Mucosa of stomach (tissue), 1 donor: Measurements from ENCODE around the gene PLSCR1.
"Not testable (repeated sequence)": the region's sequence is repeated elsewhere in the genome, so short reads cannot be mapped to it uniquely, and the experiment has no call there.

Source experiments
- H3K27me3 ChIP-seq: one replicate; pipeline ENCODE4 v1.7.0; 2013; ENCODE audit warnings: mild to moderate bottlenecking, low read length; ENCODE audit not compliant: control insufficient read depth, insufficient read depth
- H3K36me3 ChIP-seq: one replicate; pipeline ENCODE4 v1.7.0; 2013; ENCODE audit warnings: low read length; ENCODE audit not compliant: control insufficient read depth, insufficient read depth
- H3K4me1 ChIP-seq: one replicate; pipeline ENCODE4 v1.7.0; 2013; ENCODE audit warnings: mild to moderate bottlenecking, low read length; ENCODE audit not compliant: control insufficient read depth, insufficient read depth
- H3K4me3 ChIP-seq: one replicate; pipeline ENCODE4 v1.7.0; 2013; ENCODE audit warnings: low read length
- H3K9ac ChIP-seq: one replicate; pipeline ENCODE4 v1.7.0; 2013; ENCODE audit warnings: mild to moderate bottlenecking, low read length, moderate library complexity
- H3K9me3 ChIP-seq: one replicate; pipeline ENCODE4 v1.7.0; 2013; ENCODE audit warnings: mild to moderate bottlenecking, low read length, moderate library complexity; ENCODE audit not compliant: control insufficient read depth
- donor health status: Pancreatic carcinoma.

PLSCR1 gene

DNA sequence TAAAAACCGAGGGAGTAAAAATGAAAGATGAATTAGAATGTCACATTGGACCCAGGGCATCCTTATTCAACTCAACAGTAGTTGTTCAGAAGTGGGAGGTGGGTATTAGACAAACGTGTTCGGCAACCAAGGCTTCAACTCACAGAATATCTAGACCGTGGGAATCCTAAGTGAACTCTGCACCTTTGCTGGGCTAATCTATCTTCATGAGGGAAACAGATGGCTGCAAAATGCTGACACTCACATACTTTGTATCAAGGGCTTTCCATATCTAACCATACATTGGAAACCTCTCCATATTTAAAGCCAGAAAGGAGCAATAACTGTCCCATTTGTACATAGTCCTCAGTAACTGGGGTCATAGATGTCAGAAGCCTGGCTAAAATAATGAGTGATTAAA is 20.9 kb downstream of the PLSCR1 start:
- no peak overlapping the region for H3K9ac ChIP-seq
- no peaks in the 10 kb centered on the region for H3K36me3 ChIP-seq
- H3K9me3 ChIP-seq: no peaks in the 10 kb centered on the region
- H3K27me3 ChIP-seq: no peaks in the 10 kb centered on the region
- peaks cover 2% of the 10 kb centered on the region for H3K4me1 ChIP-seq
- H3K4me3 ChIP-seq: no peak overlapping the region

DNA sequence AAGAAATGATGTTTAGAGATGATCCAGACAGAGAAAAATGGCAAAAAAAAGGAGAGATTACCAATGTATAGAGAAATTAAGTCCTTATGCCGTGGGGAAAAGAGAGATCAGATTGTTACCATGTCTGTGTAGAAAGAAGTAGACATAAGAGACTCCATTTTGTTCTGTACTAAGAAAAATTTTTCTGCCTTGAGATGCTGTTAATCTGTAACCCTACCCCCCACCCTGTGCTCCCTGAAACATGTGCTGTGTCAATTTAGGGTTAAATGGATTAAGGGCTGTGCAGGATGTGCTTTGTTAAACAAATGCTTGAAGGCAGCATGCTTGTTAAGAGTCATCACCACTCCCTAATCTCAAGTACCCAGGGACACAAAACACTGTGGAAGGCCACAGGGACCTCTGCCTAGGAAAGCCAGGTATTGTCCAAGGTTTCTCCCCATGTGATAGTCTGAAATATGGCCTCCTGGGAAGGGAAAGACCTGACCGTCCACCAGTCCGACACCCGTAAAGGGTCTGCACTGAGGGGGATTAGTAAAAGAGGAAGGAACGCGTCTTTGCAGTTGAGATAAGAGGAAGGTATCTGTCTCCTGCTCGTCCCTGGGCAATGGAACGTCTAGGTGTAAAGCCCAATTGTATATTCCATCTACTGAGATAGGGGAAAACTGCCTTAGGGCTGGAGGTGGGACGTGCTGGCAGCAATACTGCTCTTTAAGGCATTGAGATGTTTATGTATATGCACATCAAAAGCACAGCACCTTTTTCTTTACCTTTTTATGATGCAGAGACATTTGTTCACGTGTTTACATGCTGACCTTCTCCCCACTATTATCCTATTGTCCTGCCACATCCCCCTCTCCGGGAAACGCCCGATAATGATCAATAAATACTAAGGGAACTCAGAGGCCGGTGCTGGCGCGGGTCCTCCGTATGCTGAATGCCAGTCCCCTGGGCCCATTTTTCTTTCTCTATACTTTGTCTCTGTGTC is 21.9 kb downstream of the PLSCR1 start:
- H3K36me3 ChIP-seq, H3K9ac ChIP-seq, H3K27me3 ChIP-seq, H3K4me3 ChIP-seq, H3K9me3 ChIP-seq: not testable (repeated sequence)
- H3K4me1 ChIP-seq: peaks cover 12% of the 10 kb centered on the region

DNA sequence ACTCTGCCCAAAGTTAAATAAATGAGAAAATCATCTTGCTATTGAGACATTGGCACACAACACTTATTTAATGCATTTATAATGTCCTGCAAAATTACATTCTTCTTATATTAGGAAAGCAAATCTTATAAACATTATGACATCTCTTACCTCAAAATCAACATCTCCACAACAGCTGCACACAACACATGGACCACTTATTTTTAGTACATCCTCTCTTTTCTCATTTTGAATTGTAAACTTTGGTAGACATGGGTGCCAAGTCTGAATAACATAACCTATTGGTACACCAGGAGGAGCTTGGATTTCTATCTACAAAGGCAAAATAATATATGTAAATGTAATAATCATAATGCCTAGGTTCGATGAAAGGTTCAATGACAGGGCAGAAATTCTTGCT is 23.0 kb downstream of the PLSCR1 start:
- Histone ChIP-seq H3K9ac (no peak overlapping the region), H3K27me3 (no peaks in the 10 kb centered on the region), H3K4me1 (peaks cover 14% of the 10 kb centered on the region), H3K9me3 (no peaks in the 10 kb centered on the region), H3K36me3 (no peaks in the 10 kb centered on the region), H3K4me3 (no peak overlapping the region)

DNA sequence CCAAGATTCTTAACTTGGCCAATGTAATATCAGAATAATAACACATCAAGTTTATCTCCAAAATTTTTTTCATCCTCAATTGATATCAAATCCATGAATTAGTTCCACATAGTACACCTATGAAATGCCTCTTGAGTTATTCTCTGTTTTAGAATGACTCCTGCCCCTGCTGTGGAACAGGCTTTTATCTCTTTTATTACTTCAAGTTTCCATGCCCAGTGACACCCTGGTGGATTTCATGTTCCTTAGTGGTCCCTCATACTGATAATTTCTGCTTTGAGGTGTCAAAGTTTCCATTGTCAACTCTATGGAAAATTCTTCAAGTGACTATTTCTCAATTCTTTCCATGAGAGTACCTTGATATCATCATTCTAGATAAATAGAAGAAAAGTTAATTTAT is 24.6 kb downstream of the PLSCR1 start:
- Histone ChIP-seq H3K9me3 (no peaks in the 10 kb centered on the region), H3K4me3 (no peak overlapping the region), H3K9ac (no peak overlapping the region), H3K27me3 (no peaks in the 10 kb centered on the region), H3K4me1 (peaks cover 14% of the 10 kb centered on the region), H3K36me3 (no peaks in the 10 kb centered on the region)

DNA sequence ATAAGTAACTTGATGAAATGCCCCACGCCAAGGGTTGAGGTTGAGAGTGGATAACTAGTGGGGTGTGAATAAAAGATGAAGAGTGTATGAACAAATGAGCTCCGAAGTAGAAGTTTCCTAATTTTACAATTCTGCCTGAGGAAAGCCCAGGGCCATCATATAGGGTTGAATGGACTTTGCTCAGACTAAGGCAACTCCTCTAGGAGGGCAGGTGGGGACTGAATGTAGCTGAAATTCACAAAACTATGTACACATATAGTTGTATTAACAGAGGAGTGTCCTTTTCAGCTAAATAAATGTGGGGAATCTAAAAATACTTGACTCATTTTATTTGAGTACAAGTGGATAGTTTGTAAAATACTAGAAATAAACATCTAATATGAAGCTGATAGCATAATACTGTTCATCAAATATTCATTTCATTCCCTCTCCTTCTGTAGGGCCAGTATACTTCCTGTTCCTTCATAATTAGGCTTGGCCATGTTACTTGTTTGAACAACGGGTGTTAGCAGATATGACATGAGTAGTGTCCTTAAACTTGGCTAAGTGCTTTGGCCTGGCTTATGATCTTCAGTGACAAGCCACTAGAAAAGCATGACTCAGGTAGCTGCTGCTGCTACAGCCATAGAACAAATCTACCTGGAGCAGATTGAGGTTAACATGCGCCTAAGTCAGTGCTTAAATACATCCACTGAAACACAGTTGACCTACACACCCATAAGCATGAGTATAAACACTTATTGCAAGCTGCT is 26.5 kb downstream of the PLSCR1 start:
- H3K4me1 ChIP-seq: peaks cover 17% of the 10 kb centered on the region
- H3K9me3 ChIP-seq: no peaks in the 10 kb centered on the region
- H3K27me3 ChIP-seq: no peaks in the 10 kb centered on the region
- no peak overlapping the region for H3K9ac ChIP-seq
- H3K36me3 ChIP-seq: no peaks in the 10 kb centered on the region
- peak overlapping the region; percentile 14 for H3K4me3 ChIP-seq

DNA sequence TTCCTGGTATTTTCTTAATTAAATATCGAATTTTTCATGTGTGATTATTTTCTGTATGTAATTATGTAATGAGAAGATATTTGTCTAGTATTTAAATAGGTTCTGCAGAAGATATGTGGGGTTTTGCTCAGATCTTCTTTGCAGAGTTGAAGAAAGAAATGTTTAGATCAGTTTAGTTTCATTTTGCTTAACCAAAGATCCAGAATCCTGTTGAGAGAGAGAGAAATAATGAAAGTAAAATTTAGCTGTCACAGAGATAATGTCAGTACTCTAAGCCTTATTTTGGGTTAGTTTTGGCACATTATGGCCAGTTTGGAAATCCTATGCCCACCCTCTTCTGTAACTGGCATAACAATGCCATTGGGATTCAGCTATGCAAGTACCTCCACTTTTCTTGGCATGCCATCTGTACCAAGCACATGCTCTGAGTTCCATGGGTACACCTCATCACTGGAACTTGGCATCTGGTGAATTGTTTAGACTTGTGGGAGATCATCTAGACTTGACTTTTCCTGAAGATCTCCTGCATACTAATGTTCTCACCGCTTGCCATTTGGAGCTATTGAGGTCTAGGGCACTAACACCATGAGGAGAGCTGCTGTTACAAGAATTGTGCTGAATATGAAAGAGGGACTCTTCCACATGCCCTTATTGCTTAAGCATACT is 30.9 kb downstream of the PLSCR1 start:
- no peaks in the 10 kb centered on the region for H3K9me3 ChIP-seq
- no peaks in the 10 kb centered on the region for H3K36me3 ChIP-seq
- no peaks in the 10 kb centered on the region for H3K27me3 ChIP-seq
- H3K9ac ChIP-seq: no peak overlapping the region
- no peak overlapping the region for H3K4me3 ChIP-seq
- peaks cover 43% of the 10 kb centered on the region for H3K4me1 ChIP-seq

DNA sequence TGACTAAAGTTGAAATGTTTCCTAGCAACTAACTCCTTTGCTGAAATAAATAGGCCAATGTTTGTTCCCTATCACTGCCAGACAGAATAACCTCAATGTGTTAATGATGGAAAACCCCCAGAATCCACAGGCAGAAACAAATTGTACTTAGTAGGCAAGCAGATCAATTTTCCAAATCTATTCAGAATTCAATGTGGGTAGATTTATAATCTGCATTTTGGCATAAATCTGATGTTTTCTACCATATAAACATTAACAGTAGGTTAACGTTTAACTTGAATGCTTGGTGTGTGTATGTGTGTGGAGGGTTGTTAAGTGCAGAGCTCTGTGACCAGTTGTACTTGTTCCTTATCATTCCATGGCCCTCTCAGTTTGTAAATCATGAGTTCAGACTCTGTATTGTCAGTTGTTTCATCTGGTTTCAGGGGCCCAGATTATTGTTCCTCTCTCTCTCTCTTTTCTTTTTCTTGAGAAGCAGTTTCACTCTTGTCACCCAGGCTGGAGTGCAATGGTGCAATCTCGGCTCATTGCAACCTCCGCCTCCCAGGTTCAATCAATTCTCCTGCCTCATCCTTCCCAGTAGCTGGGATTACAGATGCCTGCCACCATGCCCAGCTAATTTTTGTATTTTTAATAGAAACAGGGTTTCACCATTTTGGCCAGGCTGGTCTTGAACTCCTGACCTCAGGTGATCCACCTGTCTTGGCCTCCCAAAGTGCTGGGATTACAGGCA is 32.8 kb downstream of the PLSCR1 start:
- H3K9me3 ChIP-seq: no peaks in the 10 kb centered on the region
- H3K4me3 ChIP-seq: no peak overlapping the region
- H3K27me3 ChIP-seq: no peaks in the 10 kb centered on the region
- H3K9ac ChIP-seq: no peak overlapping the region
- no peaks in the 10 kb centered on the region for H3K36me3 ChIP-seq
- H3K4me1 ChIP-seq: peaks cover 40% of the 10 kb centered on the region

DNA sequence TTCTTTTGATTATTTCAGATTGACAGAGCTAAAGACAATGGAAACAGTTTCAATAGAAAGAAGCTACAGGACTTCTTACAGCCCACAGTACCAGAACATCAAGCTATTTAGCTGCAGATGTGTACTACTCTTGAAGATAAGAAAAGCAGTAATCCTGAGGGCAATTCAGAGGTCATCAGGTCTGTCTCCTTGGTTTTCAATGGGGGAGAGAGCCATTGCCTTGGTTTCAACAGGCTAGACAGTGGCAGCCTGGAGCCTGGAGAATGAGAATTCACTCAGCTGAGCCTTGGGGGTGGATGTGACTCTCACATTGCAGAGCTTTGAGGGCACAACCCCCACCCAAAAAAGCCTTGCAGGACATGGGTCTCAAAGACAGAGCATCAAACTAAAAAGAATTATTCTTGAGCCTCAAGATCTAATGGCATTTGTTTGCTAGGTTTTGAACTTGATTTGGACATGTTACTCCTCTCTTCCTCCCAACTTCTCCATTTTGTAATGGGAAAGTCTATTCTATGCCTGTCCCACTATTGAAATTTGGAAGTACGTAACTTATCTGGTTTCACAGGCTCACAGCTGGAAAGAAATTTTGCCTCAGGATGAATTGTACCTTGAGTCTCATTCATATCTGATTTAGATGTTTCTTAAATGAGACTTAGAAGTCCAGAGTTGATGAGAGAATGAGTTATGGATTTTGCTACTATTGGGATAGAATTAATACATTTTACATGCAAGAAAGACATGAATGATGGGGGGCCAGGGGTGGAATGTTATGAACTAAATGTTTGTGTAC is 36.9 kb downstream of the PLSCR1 start:
- Histone ChIP-seq H3K9me3 (no peaks in the 10 kb centered on the region), H3K4me1 (peaks cover 49% of the 10 kb centered on the region), H3K27me3 (no peaks in the 10 kb centered on the region), H3K9ac (no peak overlapping the region), H3K36me3 (no peaks in the 10 kb centered on the region), H3K4me3 (no peak overlapping the region)

DNA sequence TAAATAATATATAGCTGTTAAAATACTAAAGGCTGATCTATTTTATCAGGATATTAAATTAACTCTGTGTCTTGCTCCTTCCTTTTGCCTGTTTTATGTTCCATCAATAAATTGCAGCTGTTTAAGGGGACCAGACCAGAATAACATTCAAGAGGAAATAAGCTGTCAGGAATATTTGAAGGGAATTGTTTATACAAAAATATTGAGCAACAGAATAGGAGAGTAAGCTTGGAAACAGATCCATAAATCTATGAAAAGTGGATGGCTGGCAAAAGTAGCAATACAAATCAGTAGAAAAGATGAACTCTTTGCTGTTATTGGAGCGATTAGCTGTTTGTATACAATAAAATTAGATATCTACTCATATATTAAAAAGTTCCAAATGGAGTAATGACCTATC is 38.9 kb downstream of the PLSCR1 start:
- no peaks in the 10 kb centered on the region for H3K27me3 ChIP-seq
- no peaks in the 10 kb centered on the region for H3K9me3 ChIP-seq

DNA sequence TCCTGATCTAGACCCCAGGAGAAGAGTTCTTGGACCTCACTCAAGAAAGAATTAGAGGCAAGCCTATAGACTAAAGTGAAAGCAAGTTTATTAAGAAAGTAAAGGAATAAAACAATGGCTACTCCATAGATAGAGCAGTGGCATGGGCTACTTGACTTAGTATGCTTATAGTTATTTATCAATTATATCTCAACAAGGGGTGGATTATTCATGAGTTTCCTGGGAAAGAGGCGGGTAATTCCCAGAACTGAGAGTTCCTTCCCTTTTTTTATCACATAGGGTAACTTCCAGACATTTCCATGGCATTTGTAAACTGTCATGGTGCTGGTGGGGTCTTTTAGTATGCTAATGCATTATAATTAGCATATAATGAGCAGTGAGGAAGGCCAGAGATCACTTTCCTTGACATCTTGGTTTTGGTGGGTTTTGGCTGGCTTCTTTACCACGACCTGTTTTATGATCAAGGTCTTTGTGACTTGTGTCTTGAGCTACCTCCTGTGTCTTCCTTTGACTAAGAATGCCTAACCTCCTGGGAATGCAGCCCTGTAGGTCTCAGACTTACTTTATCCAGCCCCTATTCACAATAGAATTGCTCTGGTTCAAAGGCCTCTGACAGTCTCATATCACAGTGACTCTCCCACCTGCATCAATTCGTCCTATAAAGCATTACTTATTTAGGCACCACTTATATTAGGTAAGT is 39.8 kb downstream of the PLSCR1 start:
- Histone ChIP-seq H3K27me3 (no peaks in the 10 kb centered on the region), H3K4me3 (no peak overlapping the region), H3K9me3 (no peaks in the 10 kb centered on the region), H3K36me3 (no peaks in the 10 kb centered on the region), H3K9ac (no peak overlapping the region), H3K4me1 (peaks cover 27% of the 10 kb centered on the region)

More for the DNA sequence above, 38.9 kb downstream of the PLSCR1 start:
- Histone ChIP-seq H3K9ac (no peak overlapping the region), H3K36me3 (no peaks in the 10 kb centered on the region), H3K4me1 (peaks cover 32% of the 10 kb centered on the region), H3K4me3 (no peak overlapping the region)
